ENCODE measurements around the gene PIK3R1.

PIK3R1 gene

DNA sequence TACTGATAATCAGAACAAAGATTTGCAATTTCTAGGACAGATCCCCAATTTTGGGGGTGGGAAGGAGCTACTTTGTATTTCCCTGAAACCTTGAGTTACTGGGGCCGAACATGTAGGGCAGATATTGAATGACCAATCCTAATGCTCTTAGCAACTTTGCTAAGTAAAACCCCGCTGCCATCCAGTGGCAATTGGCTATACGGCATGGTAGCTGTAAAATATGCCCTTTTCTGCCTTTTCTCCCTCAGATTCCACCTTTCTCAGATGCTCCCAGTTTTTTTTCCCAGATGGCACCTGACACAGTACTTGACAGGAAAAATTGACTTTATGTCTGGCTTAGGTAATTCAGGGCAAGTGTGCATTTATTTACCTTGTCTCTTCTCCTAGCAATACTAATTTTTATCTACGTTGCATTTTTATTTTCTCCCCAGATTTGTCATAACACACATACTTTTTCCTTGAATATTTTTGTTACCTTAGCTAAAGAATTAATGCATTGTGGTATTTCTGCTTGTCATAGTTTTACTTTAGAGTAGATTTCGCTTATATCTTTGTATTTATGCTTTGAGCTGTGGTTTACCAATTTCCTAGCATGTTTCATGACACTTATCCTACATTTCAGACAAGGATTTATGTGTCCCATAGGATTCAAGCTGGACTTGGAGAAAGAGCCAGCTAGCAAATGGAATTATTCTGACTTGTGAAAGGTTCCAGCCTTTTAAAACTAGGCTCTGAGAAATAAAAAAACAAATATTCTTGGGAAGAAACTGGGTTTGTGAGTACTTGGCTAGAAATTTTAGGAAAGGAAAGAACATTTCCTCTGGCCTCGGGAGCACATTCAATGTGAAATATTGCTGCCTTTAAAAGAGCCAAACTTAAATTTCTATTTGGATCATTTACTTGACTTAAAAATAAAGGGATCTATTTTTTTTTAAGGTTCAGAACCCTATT is 37.4 kb downstream of the PIK3R1 start:
- DNase-seq (ENCODE audit: low spot score), result peak; percentile 56

- DNase-seq (ENCODE audit: low spot score), result no peak
Measured at GRCh38 chr5:68253624-68254585, 38.3 kb downstream of the PIK3R1 start.

DNA sequence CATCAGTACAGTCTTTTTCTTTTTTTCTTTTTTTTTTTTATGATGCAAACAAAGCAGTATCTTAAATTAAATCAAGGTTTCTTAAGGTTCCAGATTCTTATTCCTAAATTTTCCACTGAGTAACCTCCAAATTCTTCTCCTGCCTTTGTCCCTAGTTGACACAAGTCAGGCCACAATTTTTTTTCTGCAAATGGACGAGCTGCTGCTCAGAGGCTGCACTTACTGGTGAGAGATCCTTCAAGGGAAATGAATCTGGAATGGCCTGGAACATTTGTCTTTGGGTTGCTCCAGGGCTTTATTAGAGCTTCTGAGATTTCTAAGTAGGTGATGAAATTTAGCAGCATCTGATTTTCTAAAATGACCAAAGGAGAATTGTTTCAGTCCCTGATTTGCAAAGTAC is 39.3 kb downstream of the PIK3R1 start:
- DNase-seq (ENCODE audit: low spot score), result no peak

- no peak for DNase-seq (ENCODE audit: low spot score)
Measured at GRCh38 chr5:68255305-68256120, 40.0 kb downstream of the PIK3R1 start.

DNA sequence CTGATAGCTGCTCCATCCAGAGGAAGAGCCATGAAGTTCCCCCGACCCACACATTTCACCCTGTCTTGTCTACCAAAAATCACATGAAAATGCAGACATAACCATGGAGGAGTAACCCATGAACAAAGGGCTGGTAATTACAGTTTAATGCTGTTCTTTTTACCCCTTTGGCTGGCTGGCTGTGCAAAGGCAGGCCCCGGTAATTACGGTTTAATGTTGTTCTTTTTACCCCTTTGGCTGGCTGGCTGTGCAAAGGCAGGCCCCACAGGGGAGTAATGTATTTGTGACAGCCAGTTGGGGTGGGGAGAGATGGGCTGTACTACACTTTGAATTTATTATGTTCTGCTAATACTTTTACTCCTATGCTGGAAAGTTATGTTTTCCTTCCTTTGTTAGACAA is 41.7 kb downstream of the PIK3R1 start:
- no peak for DNase-seq (ENCODE audit: low spot score)

DNA sequence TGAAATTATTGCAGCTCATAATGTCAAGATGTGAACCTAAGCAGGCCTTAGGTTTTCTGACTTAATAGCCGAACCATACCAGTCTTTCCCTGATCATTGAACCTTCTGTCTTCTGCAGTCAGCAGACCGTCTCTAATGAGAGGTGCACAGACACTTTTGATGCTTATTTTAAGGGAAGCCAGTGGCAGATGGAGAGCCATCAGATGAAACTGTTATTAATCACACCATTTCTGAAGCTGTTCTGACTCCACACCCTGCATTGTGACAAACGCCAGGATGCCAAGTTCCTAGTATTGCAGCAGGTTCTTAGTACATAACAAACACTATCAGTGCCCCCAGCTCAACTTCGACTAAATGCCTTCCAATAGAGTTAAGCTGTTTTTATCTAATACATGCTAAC is 43.0 kb downstream of the PIK3R1 start:
- DNase-seq (ENCODE audit: low spot score), result no peak

DNA sequence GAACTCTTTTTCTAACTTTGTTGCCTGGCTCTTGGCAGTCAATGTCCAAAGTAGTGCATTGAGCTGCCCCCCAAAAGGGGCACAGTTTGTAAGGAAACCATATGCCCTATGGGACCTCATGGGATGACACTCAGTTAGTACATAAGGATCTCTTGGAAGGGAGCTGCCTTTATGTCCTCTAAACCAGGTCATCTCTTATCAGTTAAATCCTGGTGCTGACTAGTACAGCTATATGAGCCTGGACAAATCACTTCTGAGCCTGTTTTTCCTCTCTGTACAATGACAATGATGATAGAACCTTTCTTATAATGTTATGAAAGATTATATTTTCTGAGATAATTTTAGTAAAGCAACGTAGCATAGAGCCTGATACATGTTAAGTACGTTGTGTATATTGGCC is 44.1 kb downstream of the PIK3R1 start:
- DNase-seq (ENCODE audit: low spot score), result no peak

- no peak for DNase-seq (ENCODE audit: low spot score)
Measured at GRCh38 chr5:68260467-68260866, 44.9 kb downstream of the PIK3R1 start.

GRCh38 chr5:68261169-68261568 is 45.6 kb downstream of the PIK3R1 start:
- DNase-seq (ENCODE audit: low spot score), result no peak

- no peak for DNase-seq (ENCODE audit: low spot score)
Measured at GRCh38 chr5:68261569-68262065, 46.1 kb downstream of the PIK3R1 start.

GRCh38 chr5:68264024-68264956 is 48.7 kb downstream of the PIK3R1 start:
- DNase-seq (ENCODE audit: low spot score), result no peak

- DNase-seq (ENCODE audit: low spot score), result no peak
Measured at GRCh38 chr5:68265347-68265746, 49.8 kb downstream of the PIK3R1 start.

DNA sequence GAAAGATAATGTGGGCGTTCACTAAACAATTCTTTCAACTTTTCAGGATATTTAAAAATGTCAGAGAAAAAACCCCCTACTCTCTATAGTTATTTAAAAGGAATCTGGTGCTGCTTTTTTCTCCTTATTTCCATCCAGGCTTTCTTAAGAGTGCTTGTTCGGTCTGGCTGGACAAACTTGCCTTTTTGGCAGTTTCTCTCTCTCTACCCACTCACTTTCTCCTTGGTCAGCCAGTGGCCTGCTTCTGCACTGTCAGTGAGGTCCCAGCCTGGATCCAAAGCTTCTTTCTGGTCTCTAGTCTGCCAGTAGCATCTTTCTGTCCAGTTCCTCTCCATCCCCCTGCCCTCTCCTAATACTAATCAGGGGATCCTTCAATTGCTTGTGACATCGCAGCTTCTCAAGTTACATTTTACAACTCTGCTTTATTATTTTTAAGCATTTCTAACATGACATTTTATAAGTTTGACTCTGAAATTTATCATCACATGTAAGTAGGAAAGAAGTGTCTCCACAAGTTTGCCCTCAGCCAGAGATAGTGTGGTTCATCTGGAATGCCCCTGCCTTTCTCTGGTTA is 50.4 kb downstream of the PIK3R1 start:
- no peak for DNase-seq (ENCODE audit: low spot score)

- DNase-seq (ENCODE audit: low spot score), result no peak
Measured at GRCh38 chr5:68266457-68266856, 50.9 kb downstream of the PIK3R1 start.

GRCh38 chr5:68267066-68267465 is 51.5 kb downstream of the PIK3R1 start:
- DNase-seq (ENCODE audit: low spot score), result no peak

DNA sequence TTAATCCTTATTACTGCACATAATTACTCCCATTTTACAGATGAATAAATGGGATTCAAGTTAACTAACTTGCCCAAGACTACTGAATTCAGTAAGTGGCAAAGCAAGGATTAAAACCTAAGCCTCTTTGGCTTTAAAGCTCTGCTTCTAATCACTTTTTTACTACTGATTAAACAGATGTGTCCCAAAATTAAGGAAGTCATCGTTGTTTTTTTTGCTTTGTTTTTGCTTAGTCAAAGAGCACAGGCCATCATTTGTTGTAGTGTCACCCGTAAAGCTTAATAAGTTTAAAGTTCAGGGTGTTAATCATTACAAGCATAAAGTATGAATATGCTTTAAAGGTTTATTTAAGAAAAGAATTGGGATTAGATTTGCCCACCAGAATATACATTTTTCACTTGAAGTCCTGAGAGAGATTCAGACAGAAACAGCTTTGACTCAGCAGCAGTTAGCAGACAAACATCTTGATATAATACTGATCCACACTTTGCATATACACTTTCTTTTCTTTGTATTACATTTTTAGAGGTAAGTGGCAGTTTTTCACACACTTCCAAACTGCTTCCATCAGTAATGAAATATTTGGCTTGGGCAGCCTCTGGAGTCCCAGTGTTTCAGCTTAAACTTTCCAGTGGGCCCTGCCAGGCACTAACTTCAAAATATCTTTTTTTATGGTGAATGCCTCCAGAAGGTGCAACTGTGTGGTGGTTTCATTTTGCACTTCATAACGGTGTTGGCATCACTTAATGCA is 52.7 kb downstream of the PIK3R1 start:
- no peak for DNase-seq (ENCODE audit: low spot score)

DNA sequence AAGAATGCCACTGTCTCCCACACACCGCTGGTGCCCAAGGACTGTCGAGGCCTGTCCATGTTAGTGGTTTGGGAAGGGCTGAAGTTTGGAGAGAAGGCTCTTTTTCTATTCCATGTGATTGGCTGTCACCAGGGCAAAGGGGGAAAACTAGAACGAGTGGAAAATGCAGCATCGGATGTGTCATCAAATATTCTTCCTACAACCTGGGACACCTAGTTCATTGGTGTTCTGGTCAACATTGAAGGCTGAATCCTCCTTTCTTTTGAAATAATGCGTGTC is 53.2 kb downstream of the PIK3R1 start:
- DNase-seq (ENCODE audit: low spot score), result no peak

DNA sequence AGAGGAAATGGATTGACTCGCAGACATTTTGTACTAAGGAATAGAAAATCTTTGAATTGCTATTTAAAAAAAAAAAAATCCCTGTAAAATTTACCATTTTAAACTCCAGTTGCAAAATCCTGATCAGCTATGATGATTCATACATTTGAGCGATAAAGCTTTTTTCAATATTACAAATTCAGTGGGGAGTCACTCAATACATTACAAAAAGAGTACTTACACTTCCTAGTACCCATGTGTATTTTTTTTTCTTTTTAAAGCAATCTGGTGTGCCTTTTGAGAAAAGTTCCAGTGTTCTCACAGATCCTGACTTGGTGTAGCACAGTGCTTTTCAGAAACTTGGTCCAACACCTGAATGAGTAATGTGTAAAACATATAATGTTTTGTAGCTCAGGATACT is 54.3 kb downstream of the PIK3R1 start:
- no peak for DNase-seq (ENCODE audit: low spot score)

DNA sequence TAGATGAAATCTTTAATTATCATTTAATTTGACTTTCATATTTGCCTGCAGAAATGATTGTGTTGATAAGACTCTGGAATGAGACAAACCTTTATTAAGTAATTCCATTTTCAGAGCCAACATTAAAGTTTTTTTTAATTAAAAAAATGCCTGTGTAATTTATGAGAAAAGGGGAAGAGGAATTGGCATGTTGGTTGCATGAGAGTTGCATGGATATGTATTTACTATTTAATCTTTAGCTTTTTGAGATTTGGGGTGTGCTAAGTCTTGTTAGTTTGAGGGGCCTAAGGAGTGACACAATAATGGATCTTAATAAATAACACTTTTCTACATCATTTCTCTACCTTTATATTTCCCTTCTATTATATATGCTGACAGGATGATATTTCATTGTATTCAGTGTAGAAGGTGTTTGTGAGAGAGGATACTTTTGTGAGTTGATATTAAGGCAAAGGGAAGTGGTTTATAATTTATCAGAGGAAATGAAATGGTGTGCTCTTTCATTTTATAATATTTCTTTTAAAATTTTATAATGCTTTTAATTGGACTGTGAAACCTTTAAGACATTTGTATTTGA is 54.9 kb downstream of the PIK3R1 start:
- no peak for DNase-seq (ENCODE audit: low spot score)

Data from germinal center (tissue), 1 donor.